ENCODE measurements around the gene KMT2C.

Gene KMT2C

DNA sequence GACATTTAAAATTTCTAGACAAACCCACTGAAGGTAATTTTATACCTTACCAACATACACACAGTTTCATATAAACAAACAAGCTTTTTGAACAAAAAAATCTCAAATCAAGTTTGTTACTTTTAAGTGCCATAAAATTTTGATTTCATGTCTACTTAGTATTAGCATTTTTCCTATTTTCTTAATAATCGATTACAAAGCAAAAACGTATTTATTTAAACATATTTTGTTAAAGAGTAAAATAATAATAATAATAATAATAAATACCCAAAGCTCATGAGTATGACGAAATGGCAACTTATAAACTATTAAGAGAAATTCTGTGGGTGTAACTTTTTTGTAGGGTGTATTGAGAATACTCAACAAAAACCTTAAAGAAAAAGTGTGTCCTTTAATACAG, 232.7 kb downstream of the KMT2C start:
- Histone ChIP-seq H3K36me3 (replicated peaks; ENCODE audit: low read depth, low read length) (peaks cover 13% of the 10 kb centered on the region), H3K4me3 (ENCODE audit: low read length) (no peak overlapping the region), H3K27ac (ENCODE audit: low read length) (no peak overlapping the region), H3K27me3 (ENCODE audit: low read depth, low read length) (no peaks in the 10 kb centered on the region), H3K79me2 (ENCODE audit: low read length) (no peaks in the 10 kb centered on the region), H3K4me2 (ENCODE audit: low read length) (no peak overlapping the region), H3K4me1 (ENCODE audit: low read length) (no peaks in the 10 kb centered on the region), H3K9ac (ENCODE audit: low read length) (no peak overlapping the region), H4K20me1 (ENCODE audit: insufficient read depth, low read length) (no peaks in the 10 kb centered on the region), H2AFZ (ENCODE audit: low read depth, low read length) (no peak overlapping the region), H3K9me3 (ENCODE audit: insufficient read depth, low read length) (no peaks in the 10 kb centered on the region)
- TF ChIP-seq, protein P1, sequence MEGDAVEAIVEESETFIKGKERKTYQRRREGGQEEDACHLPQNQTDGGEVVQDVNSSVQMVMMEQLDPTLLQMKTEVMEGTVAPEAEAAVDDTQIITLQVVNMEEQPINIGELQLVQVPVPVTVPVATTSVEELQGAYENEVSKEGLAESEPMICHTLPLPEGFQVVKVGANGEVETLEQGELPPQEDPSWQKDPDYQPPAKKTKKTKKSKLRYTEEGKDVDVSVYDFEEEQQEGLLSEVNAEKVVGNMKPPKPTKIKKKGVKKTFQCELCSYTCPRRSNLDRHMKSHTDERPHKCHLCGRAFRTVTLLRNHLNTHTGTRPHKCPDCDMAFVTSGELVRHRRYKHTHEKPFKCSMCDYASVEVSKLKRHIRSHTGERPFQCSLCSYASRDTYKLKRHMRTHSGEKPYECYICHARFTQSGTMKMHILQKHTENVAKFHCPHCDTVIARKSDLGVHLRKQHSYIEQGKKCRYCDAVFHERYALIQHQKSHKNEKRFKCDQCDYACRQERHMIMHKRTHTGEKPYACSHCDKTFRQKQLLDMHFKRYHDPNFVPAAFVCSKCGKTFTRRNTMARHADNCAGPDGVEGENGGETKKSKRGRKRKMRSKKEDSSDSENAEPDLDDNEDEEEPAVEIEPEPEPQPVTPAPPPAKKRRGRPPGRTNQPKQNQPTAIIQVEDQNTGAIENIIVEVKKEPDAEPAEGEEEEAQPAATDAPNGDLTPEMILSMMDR (IDR thresholded peaks at IDR 0.05; ENCODE audit: low read depth, low read length), result no peak
- TF ChIP-seq EZH2phosphoT487 (IDR thresholded peaks at IDR 0.05; ENCODE audit: low read depth), result no peak

DNA sequence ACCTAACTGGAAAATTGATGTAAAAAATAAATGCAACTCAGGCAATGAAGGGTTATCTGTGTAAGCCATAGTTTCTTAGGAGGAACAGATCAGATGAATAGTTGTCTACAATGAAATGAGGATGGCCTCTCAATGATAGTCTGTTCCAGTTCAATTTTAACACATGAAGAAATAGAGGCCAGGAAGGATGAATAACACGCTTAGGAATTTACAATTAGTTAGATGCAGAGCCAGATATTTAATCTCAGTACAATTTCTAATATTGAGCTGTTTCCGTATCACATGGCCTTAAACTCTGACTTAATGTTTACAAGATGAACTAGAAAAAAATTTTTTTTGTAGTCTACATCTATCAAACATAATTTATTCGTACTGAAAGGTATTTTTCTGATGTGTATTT, 233.7 kb downstream of the KMT2C start:
- H3K4me3 ChIP-seq (ENCODE audit: low read length), result no peak overlapping the region
- no peaks in the 10 kb centered on the region for H3K79me2 ChIP-seq (ENCODE audit: low read length)
- H3K4me2 ChIP-seq (ENCODE audit: low read length), result no peak overlapping the region
- H4K20me1 ChIP-seq (ENCODE audit: insufficient read depth, low read length), result no peaks in the 10 kb centered on the region
- no peaks in the 10 kb centered on the region for H3K4me1 ChIP-seq (ENCODE audit: low read length)
- H3K9ac ChIP-seq (ENCODE audit: low read length), result no peak overlapping the region
- no peaks in the 10 kb centered on the region for H3K27me3 ChIP-seq (ENCODE audit: low read depth, low read length)
- TF ChIP-seq EZH2phosphoT487 (IDR thresholded peaks at IDR 0.05; ENCODE audit: low read depth), result no peak
- TF ChIP-seq, protein P1 (IDR thresholded peaks at IDR 0.05; ENCODE audit: low read depth, low read length), result no peak
- peaks cover 13% of the 10 kb centered on the region for H3K36me3 ChIP-seq (replicated peaks; ENCODE audit: low read depth, low read length)
- H3K27ac ChIP-seq (ENCODE audit: low read length), result no peak overlapping the region
- no peak overlapping the region for H2AFZ ChIP-seq (ENCODE audit: low read depth, low read length)
- no peaks in the 10 kb centered on the region for H3K9me3 ChIP-seq (ENCODE audit: insufficient read depth, low read length)

DNA sequence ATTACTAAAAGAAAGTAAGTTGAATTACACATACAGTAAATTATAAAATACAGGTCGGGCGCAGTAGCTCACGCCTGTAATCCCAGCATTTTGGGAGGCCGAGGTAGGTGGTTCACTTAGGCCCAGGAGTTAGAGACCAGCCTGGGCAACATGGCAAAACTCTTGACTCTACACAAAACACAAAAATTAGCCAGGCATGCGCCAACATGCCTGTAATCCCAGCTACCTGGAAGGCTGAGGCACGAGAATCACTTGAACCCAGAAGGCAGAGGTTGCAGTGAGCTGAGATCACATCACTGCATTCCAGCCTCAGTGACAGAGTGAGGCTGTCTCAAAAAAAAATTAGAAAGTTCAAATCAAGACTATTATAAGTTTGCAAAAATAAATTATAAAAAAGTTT, 235.4 kb downstream of the KMT2C start:
- Histone ChIP-seq H3K4me3 (ENCODE audit: low read length) (no peak overlapping the region), H3K27ac (ENCODE audit: low read length) (no peak overlapping the region), H3K4me2 (ENCODE audit: low read length) (no peak overlapping the region), H3K4me1 (ENCODE audit: low read length) (no peaks in the 10 kb centered on the region), H3K9ac (ENCODE audit: low read length) (no peak overlapping the region), H3K36me3 (replicated peaks; ENCODE audit: low read depth, low read length) (peaks cover 13% of the 10 kb centered on the region), H4K20me1 (ENCODE audit: insufficient read depth, low read length) (no peaks in the 10 kb centered on the region), H3K9me3 (ENCODE audit: insufficient read depth, low read length) (no peaks in the 10 kb centered on the region), H2AFZ (ENCODE audit: low read depth, low read length) (no peak overlapping the region), H3K79me2 (ENCODE audit: low read length) (no peaks in the 10 kb centered on the region), H3K27me3 (ENCODE audit: low read depth, low read length) (no peaks in the 10 kb centered on the region)
- TF ChIP-seq, protein P1 (IDR thresholded peaks at IDR 0.05; ENCODE audit: low read depth, low read length), result no peak
- no peak for TF ChIP-seq EZH2phosphoT487 (IDR thresholded peaks at IDR 0.05; ENCODE audit: low read depth)

DNA sequence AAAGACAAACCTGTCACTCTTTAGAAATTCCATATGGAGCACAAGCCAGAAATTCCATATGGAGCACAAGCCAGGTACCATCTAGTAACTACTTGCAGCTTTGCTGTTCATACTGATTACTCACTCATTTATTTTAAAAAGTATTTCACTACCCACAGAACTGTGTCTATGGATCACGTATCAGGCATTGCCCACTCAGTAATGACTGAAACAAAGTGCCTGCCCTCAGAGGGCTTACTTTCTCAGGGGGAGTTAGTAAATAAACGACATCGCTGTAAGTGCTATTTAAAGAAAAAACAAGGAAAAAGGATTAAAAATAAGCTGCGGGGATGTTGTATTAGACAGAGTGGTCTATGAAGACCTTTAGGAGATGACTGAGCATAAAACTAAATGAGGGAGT, 239.4 kb downstream of the KMT2C start:
- Histone ChIP-seq H3K4me1 (ENCODE audit: low read length) (no peaks in the 10 kb centered on the region), H2AFZ (ENCODE audit: low read depth, low read length) (no peak overlapping the region), H3K79me2 (ENCODE audit: low read length) (no peaks in the 10 kb centered on the region), H4K20me1 (ENCODE audit: insufficient read depth, low read length) (no peaks in the 10 kb centered on the region), H3K9ac (ENCODE audit: low read length) (no peak overlapping the region), H3K4me2 (ENCODE audit: low read length) (no peak overlapping the region), H3K4me3 (ENCODE audit: low read length) (no peak overlapping the region), H3K36me3 (replicated peaks; ENCODE audit: low read depth, low read length) (peaks cover 23% of the 10 kb centered on the region), H3K27me3 (ENCODE audit: low read depth, low read length) (no peaks in the 10 kb centered on the region), H3K27ac (ENCODE audit: low read length) (no peak overlapping the region), H3K9me3 (ENCODE audit: insufficient read depth, low read length) (no peaks in the 10 kb centered on the region)
- TF ChIP-seq, protein P1 (IDR thresholded peaks at IDR 0.05; ENCODE audit: low read depth, low read length), result no peak
- no peak for TF ChIP-seq EZH2phosphoT487 (IDR thresholded peaks at IDR 0.05; ENCODE audit: low read depth)

All from OCI-LY3 (cell line).